Smooth muscle cell (in vitro differentiated cells): Measurements from ENCODE around the gene GID8. TPM values are rescaled to one million over a fixed set of nuclear protein-coding genes. Genes with fewer than 3 reads are reported as not detected.

ENCODE experiments used
- DNase-seq: peaks from one replicate; lab custom pipeline; 2025; ENCODE audit not compliant: unreplicated experiment; lab: John Stamatoyannopoulos, UW
- H2AFZ ChIP-seq: fragments of 200-600 bp; sonication (generic); 2 replicates; pipeline ENCODE4 v1.6.0; 2016; ENCODE audit warnings: antibody characterized with exemption, low read depth, mild to moderate bottlenecking
- H3F3A ChIP-seq: fragments of 200-600 bp; sonication (generic); 2 replicates; pipeline ENCODE4 v1.6.0; 2017; ENCODE audit warnings: antibody characterized with exemption, low read depth
- H3K27ac ChIP-seq: fragments of 200-600 bp; sonication (generic); 2 replicates; pipeline ENCODE4 v1.5.1; 2016; ENCODE audit warnings: low read depth, mild to moderate bottlenecking
- H3K27me3 ChIP-seq: fragments of 200-600 bp; sonication (generic); 2 replicates; pipeline ENCODE4 v1.6.1; 2016; ENCODE audit warnings: low read depth, mild to moderate bottlenecking
- H3K36me3 ChIP-seq: fragments of 200-600 bp; sonication (generic); 2 replicates; pipeline ENCODE4 v1.5.1; 2016; ENCODE audit warnings: low read depth
- H3K4me1 ChIP-seq: fragments of 200-600 bp; sonication (generic); 2 replicates; pipeline ENCODE4 v1.5.1; 2016; ENCODE audit warnings: low read depth
- H3K4me2 ChIP-seq: fragments of 200-600 bp; sonication (generic); 2 replicates; pipeline ENCODE4 v1.6.0; 2016; ENCODE audit warnings: mild to moderate bottlenecking
- H3K4me3 ChIP-seq: fragments of 200-600 bp; sonication (generic); 2 replicates; pipeline ENCODE4 v1.5.1; 2016; ENCODE audit warnings: mild to moderate bottlenecking
- H3K79me2 ChIP-seq: fragments of 200-600 bp; sonication (generic); 2 replicates; pipeline ENCODE4 v1.6.0; 2016; ENCODE audit warnings: low read depth, mild to moderate bottlenecking
- H3K9ac ChIP-seq: fragments of 200-600 bp; sonication (generic); 2 replicates; pipeline ENCODE4 v1.6.0; 2016; ENCODE audit warnings: low read depth
- H3K9me3 ChIP-seq: fragments of 200-600 bp; sonication (generic); replicated peaks from 2 replicates; pipeline ENCODE4 v1.5.1; 2016; ENCODE audit warnings: low read depth
- H4K20me1 ChIP-seq: fragments of 200-600 bp; sonication (generic); 2 replicates; pipeline ENCODE4 v1.6.0; 2016; ENCODE audit warnings: low read depth
- CTCF ChIP-seq: fragments of 200-600 bp; sonication (generic); IDR thresholded peaks from 2 replicates; pipeline ENCODE4 v1.5.1; 2017; ENCODE audit warnings: borderline replicate concordance, mild to moderate bottlenecking, antibody characterized with exemption; ENCODE audit not compliant: insufficient read depth, poor library complexity, severe bottlenecking
- WGBS: methylation state at CpG from one replicate; pipeline ENCODE4 v1.1.7; 2016; ENCODE audit warnings: low lambda C conversion rate; 5-methylcytosine and 5-hydroxymethylcytosine counted together
- polyA plus RNA-seq: library from polyadenylated mRNA; unstranded; fragments of >200 nt; fragmentation: Nextera tagmentation; extraction: Ambion mirVana; gene quantifications from 2 replicates; pipeline ENCODE4 v1.2.1, GENCODE V29; 2016
- total RNA-seq: library from RNA; depleted of rRNA; stranded (reverse); fragments of >200 nt; gene quantifications from 2 replicates; pipeline ENCODE4 v1.2.3, GENCODE V29; 2014

Gene GID8
- total and polyA plus RNA-seq, 2 experiments from 2014 or later: 13.9 to 23.5 TPM

GRCh38 chr20:62910217-62910766 lies 27.7 kb upstream of the GID8 start:
- no peak overlapping the region for H3K4me2 ChIP-seq
- no peaks in the 10 kb centered on the region for H3K27me3 ChIP-seq
- peaks cover 11% of the 10 kb centered on the region for H3K4me1 ChIP-seq
- H2AFZ ChIP-seq: no peak overlapping the region
- no peaks in the 10 kb centered on the region for H3K9me3 ChIP-seq
- no peak overlapping the region for H3K4me3 ChIP-seq
- H3K79me2 ChIP-seq: peaks cover 86% of the 10 kb centered on the region
- WGBS: 99% methylated on average over 11 of the region's 11 CpGs
- H3K27ac ChIP-seq: no peak overlapping the region
- peaks cover 19% of the 10 kb centered on the region for H3K36me3 ChIP-seq
- peaks cover 11% of the 10 kb centered on the region for H3F3A ChIP-seq
- TF ChIP-seq CTCF: no peak
- no peak for DNase-seq
- H4K20me1 ChIP-seq: peaks cover 100% of the 10 kb centered on the region
- no peak overlapping the region for H3K9ac ChIP-seq

GRCh38 chr20:62910777-62911497 lies 27.0 kb upstream of the GID8 start:
- H3K27ac ChIP-seq: no peak overlapping the region
- H3K9ac ChIP-seq: no peak overlapping the region
- no peak overlapping the region for H3K4me3 ChIP-seq
- H4K20me1 ChIP-seq: peaks cover 100% of the 10 kb centered on the region
- no peaks in the 10 kb centered on the region for H3K9me3 ChIP-seq
- H2AFZ ChIP-seq: no peak overlapping the region
- no peak overlapping the region for H3K4me2 ChIP-seq
- no peak for DNase-seq
- H3K27me3 ChIP-seq: no peaks in the 10 kb centered on the region
- H3K79me2 ChIP-seq: peaks cover 92% of the 10 kb centered on the region
- 97% methylated on average over 45 of the region's 45 CpGs for WGBS
- peaks cover 6% of the 10 kb centered on the region for H3F3A ChIP-seq
- TF ChIP-seq CTCF: no peak
- H3K36me3 ChIP-seq: peaks cover 12% of the 10 kb centered on the region
- peaks cover 18% of the 10 kb centered on the region for H3K4me1 ChIP-seq

- no peak overlapping the region for H3K4me2 ChIP-seq
- WGBS: 95% methylated on average over 10 of the region's 10 CpGs
Measured at GRCh38 chr20:62911701-62912280, 26.2 kb upstream of the GID8 start.

More at GRCh38 chr20:62911701-62912280, 26.2 kb upstream of the GID8 start:
- Histone ChIP-seq H3K4me1 (peaks cover 26% of the 10 kb centered on the region), H3K9ac (no peak overlapping the region), H2AFZ (no peak overlapping the region), H4K20me1 (peaks cover 100% of the 10 kb centered on the region), H3F3A (peaks cover 3% of the 10 kb centered on the region), H3K4me3 (no peak overlapping the region), H3K9me3 (no peaks in the 10 kb centered on the region), H3K27ac (no peak overlapping the region), H3K27me3 (no peaks in the 10 kb centered on the region), H3K79me2 (peaks cover 99% of the 10 kb centered on the region), H3K36me3 (peaks cover 8% of the 10 kb centered on the region)
- no peak for DNase-seq
- TF ChIP-seq CTCF: no peak
